HEK293 (cell line): ENCODE data around the gene LAMA5.

Source experiments
- KLF16 ChIP-seq: fragments of 450-650 bp; formaldehyde crosslinking; IDR thresholded peaks from 2 replicates; pipeline ENCODE4 v1.5.1; 2017; ENCODE audit warnings: missing biosample characterization, missing genetic modification characterization
- YY1 ChIP-seq: fragments of 450-650 bp; formaldehyde crosslinking; IDR thresholded peaks from 2 replicates; pipeline ENCODE4 v1.5.1; 2018; ENCODE audit warnings: missing biosample characterization, missing genetic modification characterization
- ZBTB21 ChIP-seq: fragments of 450-650 bp; formaldehyde crosslinking; IDR thresholded peaks from 2 replicates; pipeline ENCODE4 v1.5.1; 2017; ENCODE audit warnings: missing biosample characterization, missing genetic modification characterization
- ZFP3 ChIP-seq: fragments of 450-650 bp; formaldehyde crosslinking; IDR thresholded peaks from 2 replicates; pipeline ENCODE4 v1.5.1; 2016; ENCODE audit warnings: low read depth, missing biosample characterization, missing genetic modification characterization
- ZNF223 ChIP-seq: fragments of 450-650 bp; formaldehyde crosslinking; IDR thresholded peaks from 2 replicates; pipeline ENCODE4 v1.5.1; 2016; ENCODE audit warnings: missing biosample characterization, missing genetic modification characterization
- ZNF292 ChIP-seq: fragments of 450-650 bp; formaldehyde crosslinking; IDR thresholded peaks from 2 replicates; pipeline ENCODE4 v1.5.1; 2016; ENCODE audit warnings: low read depth, missing biosample characterization, missing genetic modification characterization, borderline replicate concordance
- ZNF623 ChIP-seq: fragments of 450-650 bp; formaldehyde crosslinking; IDR thresholded peaks from 2 replicates; pipeline ENCODE4 v1.5.1; 2016; ENCODE audit warnings: missing biosample characterization, missing genetic modification characterization
- ZSCAN23 ChIP-seq: fragments of 450-650 bp; formaldehyde crosslinking; IDR thresholded peaks from 2 replicates; pipeline ENCODE4 v1.5.1; 2016; ENCODE audit warnings: missing biosample characterization, missing genetic modification characterization
- TF ChIP-seq, protein P1 (sequence below): fragments of 450-650 bp; formaldehyde crosslinking; IDR thresholded peaks from 2 replicates; pipeline ENCODE4 v1.5.1; 2016; ENCODE audit warnings: missing biosample characterization, missing genetic modification characterization
- TF ChIP-seq, protein P2 (sequence below): fragments of 450-650 bp; formaldehyde crosslinking; IDR thresholded peaks from 2 replicates; pipeline ENCODE4 v1.5.1; 2016; ENCODE audit warnings: missing biosample characterization, missing genetic modification characterization
- TF ChIP-seq, protein P3 (sequence below): fragments of 450-650 bp; formaldehyde crosslinking; IDR thresholded peaks from 2 replicates; pipeline ENCODE4 v1.5.1; 2016; ENCODE audit warnings: missing biosample characterization, missing genetic modification characterization
- TF ChIP-seq, protein P4 (sequence below): fragments of 450-650 bp; formaldehyde crosslinking; IDR thresholded peaks from 2 replicates; pipeline ENCODE4 v1.5.1; 2016; ENCODE audit warnings: missing biosample characterization, missing genetic modification characterization, borderline replicate concordance
- TF ChIP-seq, protein P5 (sequence below): fragments of 450-650 bp; formaldehyde crosslinking; IDR thresholded peaks from 2 replicates; pipeline ENCODE4 v1.5.1; 2016; ENCODE audit warnings: missing biosample characterization, missing genetic modification characterization
- TF ChIP-seq, protein P6 (sequence below): IDR thresholded peaks from 2 replicates; pipeline ENCODE4 v1.6.1; 2011; ENCODE audit warnings: mild to moderate bottlenecking, low read depth, low read length, borderline replicate concordance

DNA sequence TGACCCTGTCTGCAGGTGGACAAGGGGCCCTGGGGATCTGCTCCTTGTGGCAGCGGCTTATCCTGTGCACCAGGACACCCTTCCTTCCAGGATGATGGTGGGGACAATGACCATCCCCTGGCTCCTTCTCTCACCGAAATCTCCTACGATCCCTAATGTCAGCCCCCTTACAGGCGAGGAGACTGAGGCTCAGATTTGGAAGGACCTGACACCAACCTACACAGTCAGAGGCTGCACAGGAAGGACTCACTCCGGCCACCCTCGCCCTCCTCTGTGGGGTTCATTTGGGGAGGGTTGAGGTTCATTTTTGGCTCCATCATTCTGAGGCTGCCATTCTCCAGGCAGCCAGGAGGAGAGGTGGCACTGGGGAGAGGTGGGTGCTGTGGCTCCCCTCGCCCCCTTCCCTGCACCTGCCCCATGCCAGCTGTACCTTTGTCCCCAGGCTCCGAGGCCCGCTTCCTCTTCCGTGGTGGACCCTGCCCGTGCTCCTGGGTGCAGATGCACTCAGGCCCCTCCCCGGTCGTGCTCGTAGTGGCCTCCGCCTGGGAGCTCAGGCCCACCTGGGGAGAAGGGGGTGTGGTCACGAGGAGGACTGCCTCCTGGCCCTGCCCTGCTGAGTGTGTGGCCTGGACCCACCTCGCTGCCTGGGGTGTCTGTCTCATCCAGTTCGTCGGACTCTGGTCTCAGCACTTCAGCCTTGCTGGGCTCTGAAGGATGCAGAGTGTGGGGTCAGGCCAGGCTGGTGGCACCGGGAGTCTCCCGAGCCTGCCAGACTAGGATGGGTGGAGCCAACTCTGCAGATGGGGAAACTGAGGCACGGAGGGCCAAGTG is 45.3 kb upstream of the LAMA5 start:
- TF ChIP-seq, protein P1, sequence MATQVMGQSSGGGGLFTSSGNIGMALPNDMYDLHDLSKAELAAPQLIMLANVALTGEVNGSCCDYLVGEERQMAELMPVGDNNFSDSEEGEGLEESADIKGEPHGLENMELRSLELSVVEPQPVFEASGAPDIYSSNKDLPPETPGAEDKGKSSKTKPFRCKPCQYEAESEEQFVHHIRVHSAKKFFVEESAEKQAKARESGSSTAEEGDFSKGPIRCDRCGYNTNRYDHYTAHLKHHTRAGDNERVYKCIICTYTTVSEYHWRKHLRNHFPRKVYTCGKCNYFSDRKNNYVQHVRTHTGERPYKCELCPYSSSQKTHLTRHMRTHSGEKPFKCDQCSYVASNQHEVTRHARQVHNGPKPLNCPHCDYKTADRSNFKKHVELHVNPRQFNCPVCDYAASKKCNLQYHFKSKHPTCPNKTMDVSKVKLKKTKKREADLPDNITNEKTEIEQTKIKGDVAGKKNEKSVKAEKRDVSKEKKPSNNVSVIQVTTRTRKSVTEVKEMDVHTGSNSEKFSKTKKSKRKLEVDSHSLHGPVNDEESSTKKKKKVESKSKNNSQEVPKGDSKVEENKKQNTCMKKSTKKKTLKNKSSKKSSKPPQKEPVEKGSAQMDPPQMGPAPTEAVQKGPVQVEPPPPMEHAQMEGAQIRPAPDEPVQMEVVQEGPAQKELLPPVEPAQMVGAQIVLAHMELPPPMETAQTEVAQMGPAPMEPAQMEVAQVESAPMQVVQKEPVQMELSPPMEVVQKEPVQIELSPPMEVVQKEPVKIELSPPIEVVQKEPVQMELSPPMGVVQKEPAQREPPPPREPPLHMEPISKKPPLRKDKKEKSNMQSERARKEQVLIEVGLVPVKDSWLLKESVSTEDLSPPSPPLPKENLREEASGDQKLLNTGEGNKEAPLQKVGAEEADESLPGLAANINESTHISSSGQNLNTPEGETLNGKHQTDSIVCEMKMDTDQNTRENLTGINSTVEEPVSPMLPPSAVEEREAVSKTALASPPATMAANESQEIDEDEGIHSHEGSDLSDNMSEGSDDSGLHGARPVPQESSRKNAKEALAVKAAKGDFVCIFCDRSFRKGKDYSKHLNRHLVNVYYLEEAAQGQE: no peak
- TF ChIP-seq ZNF292 (tag by site-specific recombination) (no peak), ZFP3 (tag by site-specific recombination) (no peak), ZNF623 (tag by site-specific recombination) (no peak), YY1 (tag by site-specific recombination) (no peak), ZBTB21 (tag by site-specific recombination) (no peak), KLF16 (no peak), ZNF223 (tag by site-specific recombination) (no peak), ZSCAN23 (tag by site-specific recombination) (no peak)
- TF ChIP-seq, protein P2, sequence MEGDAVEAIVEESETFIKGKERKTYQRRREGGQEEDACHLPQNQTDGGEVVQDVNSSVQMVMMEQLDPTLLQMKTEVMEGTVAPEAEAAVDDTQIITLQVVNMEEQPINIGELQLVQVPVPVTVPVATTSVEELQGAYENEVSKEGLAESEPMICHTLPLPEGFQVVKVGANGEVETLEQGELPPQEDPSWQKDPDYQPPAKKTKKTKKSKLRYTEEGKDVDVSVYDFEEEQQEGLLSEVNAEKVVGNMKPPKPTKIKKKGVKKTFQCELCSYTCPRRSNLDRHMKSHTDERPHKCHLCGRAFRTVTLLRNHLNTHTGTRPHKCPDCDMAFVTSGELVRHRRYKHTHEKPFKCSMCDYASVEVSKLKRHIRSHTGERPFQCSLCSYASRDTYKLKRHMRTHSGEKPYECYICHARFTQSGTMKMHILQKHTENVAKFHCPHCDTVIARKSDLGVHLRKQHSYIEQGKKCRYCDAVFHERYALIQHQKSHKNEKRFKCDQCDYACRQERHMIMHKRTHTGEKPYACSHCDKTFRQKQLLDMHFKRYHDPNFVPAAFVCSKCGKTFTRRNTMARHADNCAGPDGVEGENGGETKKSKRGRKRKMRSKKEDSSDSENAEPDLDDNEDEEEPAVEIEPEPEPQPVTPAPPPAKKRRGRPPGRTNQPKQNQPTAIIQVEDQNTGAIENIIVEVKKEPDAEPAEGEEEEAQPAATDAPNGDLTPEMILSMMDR: no peak
- TF ChIP-seq, protein P3, sequence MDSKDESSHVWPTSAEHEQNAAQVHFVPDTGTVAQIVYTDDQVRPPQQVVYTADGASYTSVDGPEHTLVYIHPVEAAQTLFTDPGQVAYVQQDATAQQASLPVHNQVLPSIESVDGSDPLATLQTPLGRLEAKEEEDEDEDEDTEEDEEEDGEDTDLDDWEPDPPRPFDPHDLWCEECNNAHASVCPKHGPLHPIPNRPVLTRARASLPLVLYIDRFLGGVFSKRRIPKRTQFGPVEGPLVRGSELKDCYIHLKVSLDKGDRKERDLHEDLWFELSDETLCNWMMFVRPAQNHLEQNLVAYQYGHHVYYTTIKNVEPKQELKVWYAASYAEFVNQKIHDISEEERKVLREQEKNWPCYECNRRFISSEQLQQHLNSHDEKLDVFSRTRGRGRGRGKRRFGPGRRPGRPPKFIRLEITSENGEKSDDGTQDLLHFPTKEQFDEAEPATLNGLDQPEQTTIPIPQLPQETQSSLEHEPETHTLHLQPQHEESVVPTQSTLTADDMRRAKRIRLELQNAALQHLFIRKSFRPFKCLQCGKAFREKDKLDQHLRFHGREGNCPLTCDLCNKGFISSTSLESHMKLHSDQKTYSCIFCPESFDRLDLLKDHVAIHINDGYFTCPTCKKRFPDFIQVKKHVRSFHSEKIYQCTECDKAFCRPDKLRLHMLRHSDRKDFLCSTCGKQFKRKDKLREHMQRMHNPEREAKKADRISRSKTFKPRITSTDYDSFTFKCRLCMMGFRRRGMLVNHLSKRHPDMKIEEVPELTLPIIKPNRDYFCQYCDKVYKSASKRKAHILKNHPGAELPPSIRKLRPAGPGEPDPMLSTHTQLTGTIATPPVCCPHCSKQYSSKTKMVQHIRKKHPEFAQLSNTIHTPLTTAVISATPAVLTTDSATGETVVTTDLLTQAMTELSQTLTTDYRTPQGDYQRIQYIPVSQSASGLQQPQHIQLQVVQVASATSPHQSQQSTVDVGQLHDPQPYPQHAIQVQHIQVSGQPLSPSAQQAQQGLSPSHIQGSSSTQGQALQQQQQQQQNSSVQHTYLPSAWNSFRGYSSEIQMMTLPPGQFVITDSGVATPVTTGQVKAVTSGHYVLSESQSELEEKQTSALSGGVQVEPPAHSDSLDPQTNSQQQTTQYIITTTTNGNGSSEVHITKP (tag by site-specific recombination): no peak
- TF ChIP-seq, protein P4, sequence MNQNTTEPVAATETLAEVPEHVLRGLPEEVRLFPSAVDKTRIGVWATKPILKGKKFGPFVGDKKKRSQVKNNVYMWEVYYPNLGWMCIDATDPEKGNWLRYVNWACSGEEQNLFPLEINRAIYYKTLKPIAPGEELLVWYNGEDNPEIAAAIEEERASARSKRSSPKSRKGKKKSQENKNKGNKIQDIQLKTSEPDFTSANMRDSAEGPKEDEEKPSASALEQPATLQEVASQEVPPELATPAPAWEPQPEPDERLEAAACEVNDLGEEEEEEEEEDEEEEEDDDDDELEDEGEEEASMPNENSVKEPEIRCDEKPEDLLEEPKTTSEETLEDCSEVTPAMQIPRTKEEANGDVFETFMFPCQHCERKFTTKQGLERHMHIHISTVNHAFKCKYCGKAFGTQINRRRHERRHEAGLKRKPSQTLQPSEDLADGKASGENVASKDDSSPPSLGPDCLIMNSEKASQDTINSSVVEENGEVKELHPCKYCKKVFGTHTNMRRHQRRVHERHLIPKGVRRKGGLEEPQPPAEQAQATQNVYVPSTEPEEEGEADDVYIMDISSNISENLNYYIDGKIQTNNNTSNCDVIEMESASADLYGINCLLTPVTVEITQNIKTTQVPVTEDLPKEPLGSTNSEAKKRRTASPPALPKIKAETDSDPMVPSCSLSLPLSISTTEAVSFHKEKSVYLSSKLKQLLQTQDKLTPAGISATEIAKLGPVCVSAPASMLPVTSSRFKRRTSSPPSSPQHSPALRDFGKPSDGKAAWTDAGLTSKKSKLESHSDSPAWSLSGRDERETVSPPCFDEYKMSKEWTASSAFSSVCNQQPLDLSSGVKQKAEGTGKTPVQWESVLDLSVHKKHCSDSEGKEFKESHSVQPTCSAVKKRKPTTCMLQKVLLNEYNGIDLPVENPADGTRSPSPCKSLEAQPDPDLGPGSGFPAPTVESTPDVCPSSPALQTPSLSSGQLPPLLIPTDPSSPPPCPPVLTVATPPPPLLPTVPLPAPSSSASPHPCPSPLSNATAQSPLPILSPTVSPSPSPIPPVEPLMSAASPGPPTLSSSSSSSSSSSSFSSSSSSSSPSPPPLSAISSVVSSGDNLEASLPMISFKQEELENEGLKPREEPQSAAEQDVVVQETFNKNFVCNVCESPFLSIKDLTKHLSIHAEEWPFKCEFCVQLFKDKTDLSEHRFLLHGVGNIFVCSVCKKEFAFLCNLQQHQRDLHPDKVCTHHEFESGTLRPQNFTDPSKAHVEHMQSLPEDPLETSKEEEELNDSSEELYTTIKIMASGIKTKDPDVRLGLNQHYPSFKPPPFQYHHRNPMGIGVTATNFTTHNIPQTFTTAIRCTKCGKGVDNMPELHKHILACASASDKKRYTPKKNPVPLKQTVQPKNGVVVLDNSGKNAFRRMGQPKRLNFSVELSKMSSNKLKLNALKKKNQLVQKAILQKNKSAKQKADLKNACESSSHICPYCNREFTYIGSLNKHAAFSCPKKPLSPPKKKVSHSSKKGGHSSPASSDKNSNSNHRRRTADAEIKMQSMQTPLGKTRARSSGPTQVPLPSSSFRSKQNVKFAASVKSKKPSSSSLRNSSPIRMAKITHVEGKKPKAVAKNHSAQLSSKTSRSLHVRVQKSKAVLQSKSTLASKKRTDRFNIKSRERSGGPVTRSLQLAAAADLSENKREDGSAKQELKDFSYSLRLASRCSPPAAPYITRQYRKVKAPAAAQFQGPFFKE (tag by site-specific recombination): no peak
- TF ChIP-seq, protein P5, sequence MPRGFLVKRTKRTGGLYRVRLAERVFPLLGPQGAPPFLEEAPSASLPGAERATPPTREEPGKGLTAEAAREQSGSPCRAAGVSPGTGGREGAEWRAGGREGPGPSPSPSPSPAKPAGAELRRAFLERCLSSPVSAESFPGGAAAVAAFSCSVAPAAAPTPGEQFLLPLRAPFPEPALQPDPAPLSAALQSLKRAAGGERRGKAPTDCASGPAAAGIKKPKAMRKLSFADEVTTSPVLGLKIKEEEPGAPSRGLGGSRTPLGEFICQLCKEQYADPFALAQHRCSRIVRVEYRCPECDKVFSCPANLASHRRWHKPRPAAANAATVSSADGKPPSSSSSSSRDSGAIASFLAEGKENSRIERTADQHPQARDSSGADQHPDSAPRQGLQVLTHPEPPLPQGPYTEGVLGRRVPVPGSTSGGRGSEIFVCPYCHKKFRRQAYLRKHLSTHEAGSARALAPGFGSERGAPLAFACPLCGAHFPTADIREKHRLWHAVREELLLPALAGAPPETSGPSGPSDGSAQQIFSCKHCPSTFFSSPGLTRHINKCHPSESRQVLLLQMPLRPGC (tag by site-specific recombination): no peak
- TF ChIP-seq, protein P6, sequence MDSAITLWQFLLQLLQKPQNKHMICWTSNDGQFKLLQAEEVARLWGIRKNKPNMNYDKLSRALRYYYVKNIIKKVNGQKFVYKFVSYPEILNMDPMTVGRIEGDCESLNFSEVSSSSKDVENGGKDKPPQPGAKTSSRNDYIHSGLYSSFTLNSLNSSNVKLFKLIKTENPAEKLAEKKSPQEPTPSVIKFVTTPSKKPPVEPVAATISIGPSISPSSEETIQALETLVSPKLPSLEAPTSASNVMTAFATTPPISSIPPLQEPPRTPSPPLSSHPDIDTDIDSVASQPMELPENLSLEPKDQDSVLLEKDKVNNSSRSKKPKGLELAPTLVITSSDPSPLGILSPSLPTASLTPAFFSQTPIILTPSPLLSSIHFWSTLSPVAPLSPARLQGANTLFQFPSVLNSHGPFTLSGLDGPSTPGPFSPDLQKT: no peak
